Hematopoietic multipotent progenitor cell (in vitro differentiated cells): ENCODE measurements around the gene PIP5K1A. TPM values are rescaled to one million over a fixed set of nuclear protein-coding genes. Genes with fewer than 3 reads are reported as not detected.
"Not testable (repeated sequence)": the region's sequence is repeated elsewhere in the genome, so short reads cannot be mapped to it uniquely, and the experiment has no call there.

ENCODE experiments used
- DNase-seq, 3 donors: peaks; one replicate each; pipeline ENCODE4 v3.0.0-alpha.2; 2011 to 2015; ENCODE audit warnings: low read depth in 2 of 3, low spot score in 2 of 3
- total RNA-seq: library from RNA; depleted of rRNA; stranded (reverse); fragments of >200 nt; gene quantifications from one replicate; pipeline ENCODE4 v1.2.3, GENCODE V29; 2012

Gene PIP5K1A, protein sequence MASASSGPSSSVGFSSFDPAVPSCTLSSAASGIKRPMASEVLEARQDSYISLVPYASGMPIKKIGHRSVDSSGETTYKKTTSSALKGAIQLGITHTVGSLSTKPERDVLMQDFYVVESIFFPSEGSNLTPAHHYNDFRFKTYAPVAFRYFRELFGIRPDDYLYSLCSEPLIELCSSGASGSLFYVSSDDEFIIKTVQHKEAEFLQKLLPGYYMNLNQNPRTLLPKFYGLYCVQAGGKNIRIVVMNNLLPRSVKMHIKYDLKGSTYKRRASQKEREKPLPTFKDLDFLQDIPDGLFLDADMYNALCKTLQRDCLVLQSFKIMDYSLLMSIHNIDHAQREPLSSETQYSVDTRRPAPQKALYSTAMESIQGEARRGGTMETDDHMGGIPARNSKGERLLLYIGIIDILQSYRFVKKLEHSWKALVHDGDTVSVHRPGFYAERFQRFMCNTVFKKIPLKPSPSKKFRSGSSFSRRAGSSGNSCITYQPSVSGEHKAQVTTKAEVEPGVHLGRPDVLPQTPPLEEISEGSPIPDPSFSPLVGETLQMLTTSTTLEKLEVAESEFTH
- 28.5 TPM for total RNA-seq

DNA sequence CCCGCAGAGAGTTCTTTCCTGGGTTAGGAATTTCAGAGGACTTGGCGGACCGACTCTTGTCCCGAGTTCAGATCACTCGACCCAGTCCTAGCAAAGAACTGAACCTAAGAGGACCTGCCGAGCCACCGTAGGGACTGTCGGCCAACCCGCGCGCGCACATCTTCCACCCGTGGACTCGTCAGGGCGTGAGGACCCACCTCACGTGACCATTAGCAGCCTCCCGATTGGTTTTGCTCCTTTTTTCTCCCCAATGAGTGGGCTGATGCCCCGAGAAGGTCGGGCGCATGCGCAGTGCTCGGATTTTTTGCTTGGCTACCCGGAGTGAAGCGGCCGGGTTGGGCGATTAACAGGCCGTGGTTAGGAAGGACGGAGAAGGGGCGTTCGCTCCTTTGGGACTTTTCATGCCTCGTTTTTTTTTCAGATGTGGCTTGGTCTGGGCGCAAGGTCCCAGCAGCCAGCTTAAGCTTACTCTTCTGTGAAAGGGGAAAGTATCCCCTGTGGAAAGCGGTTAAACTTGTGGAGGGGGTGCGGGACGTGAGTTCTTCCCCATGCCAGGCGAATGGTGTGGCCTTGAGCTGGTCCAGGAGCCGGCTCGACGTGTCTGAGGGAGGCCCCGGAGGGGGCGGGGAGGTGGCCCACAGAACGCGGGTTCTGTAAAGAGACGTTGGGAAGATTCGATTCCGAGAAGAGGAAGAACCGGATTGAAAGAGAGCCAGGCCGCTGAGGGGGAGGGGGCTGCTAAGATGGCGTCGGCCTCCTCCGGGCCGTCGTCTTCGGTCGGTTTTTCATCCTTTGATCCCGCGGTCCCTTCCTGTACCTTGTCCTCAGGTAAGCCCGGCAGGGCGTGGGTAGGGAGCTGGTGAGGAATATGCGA is at the start of gene PIP5K1A:
Gene PIP5K1A, plus strand, starts transcription at position 299 of the 874 bp plus-strand sequence. Its CDS starts 445 bp downstream, at position 744.
- DNase-seq, result peak; percentile 94 to 99 (median 98)

DNA sequence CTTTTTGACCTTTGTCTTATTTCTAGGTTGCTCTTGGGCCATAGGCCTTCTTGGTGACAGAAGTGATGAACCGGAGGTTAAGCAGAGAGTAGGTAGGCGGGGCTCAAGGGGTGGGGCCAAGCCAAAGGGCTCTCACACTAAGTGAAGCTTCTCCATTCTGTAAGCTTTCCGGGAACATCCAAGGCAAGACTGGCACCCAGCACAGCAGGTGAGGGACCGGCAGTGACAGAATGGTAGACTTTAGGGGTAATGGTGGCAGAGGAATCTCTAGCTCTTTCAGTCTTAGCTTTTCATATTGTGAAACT is 41.9 kb upstream of the PIP5K1A start, which contains the start of gene TNFAIP8L2:
Gene TNFAIP8L2, plus strand, starts transcription at position 135 of the 305 bp plus-strand sequence. CDS start 2,049 bp downstream, outside the sequence.
- DNase-seq, result peak; percentile 36 to 73 (median 57)

DNA sequence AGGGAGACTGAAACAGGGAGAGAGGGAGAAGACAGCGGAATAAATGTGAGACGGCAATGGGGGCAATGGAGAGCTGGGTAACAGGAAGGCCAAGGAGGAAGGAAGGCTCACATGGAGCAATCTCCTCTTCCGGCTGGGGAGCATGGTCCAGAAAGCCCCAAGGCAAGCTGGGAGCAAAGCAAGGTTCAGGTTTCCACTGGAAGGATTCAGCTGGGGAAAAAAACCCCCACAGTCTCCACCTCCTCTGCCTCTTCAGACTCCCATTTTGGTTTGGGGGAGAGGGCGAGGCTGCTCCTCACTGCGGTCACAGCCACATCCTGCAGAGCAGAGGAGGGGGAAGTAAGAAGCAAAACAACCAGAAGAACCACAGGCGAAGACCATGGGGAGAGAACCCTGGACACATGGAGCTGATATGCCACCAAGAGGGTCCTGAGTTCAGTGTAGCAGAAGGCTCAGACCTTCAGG is 41.3 kb upstream of the PIP5K1A start:
- DNase-seq, result peak in 2 of 3 donors; percentile 77 to 86

DNA sequence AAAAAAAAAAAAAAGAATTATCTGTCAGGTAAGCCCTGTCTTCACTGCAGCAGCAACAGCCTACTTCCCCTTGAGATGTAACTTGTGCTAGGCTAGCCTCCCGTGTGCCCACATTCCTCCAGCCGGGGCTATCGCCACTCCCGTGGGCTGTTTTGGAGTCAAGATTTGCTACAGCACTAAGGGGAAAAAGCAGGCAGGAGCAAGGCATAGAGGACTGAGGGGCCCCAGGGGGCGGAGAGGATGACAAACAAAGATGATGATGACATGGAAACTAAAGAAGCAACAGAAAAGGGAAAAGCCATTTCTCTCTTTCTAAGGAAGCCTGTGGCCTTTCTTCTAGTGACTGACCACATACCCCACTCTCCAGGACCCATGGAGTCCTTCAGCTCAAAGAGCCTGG is 40.0 kb upstream of the PIP5K1A start:
- DNase-seq, result no peak

DNA sequence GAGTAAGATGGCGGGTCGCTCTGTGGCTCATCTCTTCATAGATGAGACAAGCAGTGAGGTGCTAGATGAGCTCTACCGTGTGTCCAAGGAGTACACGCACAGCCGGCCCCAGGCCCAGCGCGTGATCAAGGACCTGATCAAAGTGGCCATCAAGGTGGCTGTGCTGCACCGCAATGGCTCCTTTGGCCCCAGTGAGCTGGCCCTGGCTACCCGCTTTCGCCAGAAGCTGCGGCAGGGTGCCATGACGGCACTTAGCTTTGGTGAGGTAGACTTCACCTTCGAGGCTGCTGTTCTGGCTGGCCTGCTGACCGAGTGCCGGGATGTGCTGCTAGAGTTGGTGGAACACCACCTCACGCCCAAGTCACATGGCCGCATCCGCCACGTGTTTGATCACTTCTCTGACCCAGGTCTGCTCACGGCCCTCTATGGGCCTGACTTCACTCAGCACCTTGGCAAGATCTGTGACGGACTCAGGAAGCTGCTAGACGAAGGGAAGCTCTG is 39.6 kb upstream of the PIP5K1A start:
- DNase-seq, result no peak

DNA sequence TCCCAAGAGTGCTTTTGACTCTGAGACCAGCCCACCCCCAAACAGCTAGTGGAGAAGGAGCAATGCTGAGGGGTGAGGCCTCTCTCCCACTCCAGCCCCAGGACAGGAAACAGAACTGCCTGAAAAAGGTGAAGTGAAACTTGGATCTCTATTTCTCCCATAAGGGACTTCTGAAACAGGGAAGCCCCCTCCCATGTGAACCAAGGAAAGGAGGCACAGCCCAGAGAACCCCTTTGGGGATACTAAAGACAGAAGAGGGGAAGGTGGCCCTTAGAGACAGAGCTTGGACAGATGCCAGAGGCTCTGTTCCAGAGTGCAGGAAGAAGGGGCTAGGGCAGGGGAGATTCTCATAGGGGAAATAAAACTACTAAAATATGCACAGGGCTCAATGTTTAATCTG is 39.0 kb upstream of the PIP5K1A start:
- no peak for DNase-seq

DNA sequence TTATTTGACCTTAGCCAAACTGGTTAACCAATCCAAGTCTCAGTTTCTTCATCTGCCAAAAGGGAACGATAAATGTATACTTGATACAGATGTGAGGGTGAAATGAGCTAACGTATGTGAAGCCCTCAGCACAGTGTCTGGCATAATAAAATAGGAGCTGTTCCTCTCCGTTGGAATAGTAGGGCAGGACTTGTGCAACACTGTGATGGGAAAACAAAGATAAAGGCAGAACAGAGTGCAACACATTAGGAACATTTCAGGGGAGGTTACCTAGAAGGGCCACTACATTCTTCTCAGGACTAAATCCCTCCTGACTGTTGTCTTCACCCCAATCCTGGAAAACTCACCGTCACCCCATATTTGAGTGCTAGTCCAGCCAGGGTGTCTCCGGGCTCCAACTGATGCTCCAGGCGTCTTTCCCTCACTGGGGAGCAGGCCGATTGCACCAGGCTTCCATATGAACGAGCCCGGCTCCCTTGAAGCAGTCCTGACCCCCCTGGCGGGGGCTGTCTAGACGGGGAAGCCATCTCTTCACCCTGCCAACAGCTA is 33.5 kb upstream of the PIP5K1A start:
- no peak for DNase-seq

DNA sequence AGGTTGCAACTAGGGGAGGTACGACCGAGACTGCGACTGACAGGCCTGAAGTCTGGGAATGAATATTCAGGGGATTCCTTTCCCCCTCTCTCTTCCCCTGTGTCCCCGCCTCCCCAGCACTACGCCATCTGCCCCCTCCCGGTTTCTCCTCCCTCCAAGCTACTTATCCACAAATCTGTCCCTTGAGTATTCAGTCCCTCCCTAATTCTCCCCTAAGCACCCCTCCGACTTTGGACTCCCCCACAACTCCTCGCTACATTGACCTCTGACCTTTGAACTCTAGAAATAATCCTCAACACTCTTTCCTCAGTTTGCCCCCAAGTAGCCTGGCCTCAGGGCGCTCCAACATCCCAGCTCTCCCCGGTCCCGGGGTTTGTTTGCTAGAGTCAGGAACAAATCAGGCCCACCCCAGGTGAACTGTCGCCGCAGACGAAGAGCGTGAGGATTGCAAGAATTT is 33.0 kb upstream of the PIP5K1A start:
- no peak for DNase-seq

DNA sequence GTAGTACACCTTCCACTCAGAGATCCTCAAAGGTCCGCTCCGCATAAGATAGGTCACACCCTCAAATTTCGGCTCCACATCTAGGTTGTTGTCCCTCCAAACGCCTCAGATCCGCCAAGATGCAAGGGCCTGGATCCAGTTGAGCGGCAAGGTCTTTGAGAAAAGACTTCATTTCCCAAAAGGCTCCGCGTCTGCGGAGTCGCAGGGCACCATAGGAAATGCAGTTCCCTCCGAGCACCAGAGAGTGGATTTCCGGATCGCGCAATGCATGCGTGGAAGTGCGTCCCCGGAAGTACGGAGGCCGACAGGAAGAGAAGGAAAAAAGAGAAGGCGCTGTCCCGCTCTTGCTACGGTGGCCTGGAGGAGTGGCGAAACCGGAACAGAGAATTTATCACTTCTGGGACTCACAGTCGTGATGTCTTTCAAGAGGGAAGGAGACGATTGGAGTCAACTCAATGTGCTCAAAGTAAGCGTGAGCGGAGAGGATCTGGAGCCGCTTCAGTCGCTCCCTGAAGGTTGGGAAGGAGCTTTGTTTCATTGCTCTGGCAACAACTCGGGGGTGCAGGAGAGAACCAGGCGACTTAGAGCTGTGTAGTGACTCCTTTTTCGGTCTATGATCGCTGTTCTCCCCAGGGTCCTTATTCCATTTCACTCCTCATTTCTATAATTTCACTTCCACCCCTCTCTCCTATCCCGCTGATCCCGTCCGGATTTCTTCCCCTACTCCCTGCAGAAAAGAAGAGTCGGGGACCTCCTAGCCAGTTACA is 32.4 kb upstream of the PIP5K1A start, which contains the start of the genes LYSMD1 and SCNM1:
Gene LYSMD1, minus strand, starts transcription at position 165 of the 767 bp plus-strand sequence. CDS start 644 bp downstream, outside the sequence.
Gene SCNM1, plus strand, starts transcription at position 407 of the 767 bp plus-strand sequence. Its CDS starts 9 bp downstream, at position 416.
- DNase-seq, result peak; percentile 94 to 100 (median 99)

DNA sequence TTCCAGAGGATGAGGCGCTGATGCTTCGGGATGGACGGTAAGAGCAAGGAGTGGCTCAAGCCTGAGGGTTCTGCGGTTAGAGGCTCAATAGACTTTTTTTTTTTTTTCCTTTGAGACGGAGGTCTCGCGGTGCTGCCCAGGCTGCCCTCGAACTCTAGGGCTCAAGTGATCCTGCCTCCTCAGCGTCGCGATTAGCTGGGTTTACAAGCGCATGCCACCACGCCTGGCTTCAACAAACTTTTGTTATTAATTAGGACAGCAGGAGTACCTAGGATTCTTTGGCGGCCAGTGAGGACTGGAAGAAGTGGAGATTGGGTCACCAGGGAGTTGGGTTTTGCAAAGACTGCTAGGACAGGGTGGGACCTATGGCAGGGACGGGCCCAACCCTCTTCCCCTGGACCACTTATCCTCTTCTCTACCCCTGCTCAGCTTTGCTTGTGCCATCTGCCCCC is 31.8 kb upstream of the PIP5K1A start:
- peak in 1 of 3 donors; percentile 44 for DNase-seq

DNA sequence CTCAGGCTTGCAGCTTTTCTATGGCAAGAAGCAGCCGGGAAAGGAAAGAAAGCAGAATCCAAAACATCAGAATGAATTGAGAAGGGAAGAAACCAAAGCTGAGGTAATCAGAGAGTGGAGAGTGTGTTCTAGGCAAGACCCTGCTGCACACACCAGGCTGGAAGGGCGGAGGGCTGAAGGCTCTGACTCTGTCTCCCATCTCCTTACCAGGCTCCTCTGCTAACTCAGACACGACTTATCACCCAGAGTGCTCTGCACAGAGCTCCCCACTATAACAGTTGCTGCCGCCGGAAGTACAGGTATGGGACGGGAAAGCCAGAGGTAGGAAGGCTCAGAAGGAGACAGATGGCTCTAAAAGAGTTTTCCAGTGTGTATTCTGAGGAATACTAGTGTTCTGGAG is 31.2 kb upstream of the PIP5K1A start:
- DNase-seq, result no peak

DNA sequence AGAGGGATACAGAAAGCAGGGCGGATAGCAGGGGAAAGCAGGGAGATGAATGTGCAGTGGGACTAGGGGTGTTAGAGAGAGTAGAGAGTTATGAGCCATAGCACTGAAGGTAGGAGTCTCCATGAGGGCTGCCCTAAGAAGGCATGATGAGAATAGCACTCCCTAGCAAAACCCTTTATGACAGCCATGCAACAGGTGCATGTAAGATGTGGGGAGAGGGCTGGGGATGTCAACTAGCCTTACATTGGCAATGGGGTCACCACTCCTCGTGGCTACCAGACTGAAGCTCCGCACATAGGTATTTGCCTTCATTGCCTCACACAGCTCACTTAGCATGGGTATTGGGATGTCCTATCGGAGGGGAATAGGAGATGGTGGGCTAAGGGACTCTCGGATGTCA is 27.2 kb upstream of the PIP5K1A start:
- no peak for DNase-seq

DNA sequence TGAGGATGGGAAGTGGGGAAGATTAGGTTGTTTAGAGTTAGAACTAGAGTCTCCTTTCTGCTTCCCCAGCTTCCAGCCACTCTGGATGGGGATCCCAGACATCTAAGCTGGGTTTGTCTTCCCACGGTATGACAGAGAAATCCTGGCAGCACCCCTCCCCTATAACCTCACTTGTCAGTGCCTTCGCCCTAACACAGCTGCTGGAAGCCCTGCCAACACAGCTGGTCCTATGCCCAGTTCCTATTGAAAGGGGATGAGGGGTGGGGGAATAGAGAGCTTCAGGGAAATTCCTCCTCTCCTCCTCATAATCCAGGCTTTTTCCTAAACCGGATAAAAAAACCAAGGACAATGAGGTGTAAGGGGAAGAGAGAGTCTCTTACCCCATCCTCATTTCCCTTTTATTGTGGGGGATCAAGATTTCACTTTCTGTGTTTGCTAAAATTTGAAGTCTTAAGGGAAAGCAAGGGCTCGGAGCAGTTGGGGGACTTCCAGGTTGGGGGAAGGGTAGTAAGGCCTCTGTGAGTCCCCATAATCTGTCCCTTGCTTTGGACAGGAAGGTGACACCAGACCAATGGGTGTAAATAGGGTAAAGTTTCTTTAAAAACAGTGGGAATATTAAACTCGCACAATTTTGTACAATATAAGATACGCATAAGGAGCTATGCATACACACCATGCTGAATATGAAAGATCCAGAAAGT is 23.2 kb upstream of the PIP5K1A start:
- DNase-seq, result no peak

DNA sequence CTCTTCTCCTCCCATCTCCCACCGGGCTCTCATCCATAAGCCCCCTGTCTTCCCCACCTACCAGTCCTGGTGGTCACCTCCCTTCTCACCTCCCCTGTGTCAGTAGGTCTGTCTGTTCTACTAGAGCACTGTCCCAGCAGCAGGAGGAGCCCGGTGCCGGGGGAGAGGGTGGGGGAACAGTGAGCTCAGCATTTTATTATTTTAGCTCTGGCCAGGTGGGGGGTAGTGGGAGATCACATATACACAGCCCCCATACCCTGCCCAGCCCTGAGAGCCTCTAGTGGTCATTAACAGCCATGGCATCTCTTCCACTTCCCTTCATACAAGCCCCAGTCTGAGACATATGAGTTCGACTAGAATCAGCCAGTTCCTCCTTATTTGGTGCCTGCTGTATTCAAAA is 22.5 kb upstream of the PIP5K1A start, which contains the start of gene TMOD4:
Gene TMOD4, minus strand, starts transcription at position 119 of the 400 bp plus-strand sequence. CDS start 1,106 bp downstream, outside the sequence.
- DNase-seq, result peak in 1 of 3 donors; percentile 54

DNA sequence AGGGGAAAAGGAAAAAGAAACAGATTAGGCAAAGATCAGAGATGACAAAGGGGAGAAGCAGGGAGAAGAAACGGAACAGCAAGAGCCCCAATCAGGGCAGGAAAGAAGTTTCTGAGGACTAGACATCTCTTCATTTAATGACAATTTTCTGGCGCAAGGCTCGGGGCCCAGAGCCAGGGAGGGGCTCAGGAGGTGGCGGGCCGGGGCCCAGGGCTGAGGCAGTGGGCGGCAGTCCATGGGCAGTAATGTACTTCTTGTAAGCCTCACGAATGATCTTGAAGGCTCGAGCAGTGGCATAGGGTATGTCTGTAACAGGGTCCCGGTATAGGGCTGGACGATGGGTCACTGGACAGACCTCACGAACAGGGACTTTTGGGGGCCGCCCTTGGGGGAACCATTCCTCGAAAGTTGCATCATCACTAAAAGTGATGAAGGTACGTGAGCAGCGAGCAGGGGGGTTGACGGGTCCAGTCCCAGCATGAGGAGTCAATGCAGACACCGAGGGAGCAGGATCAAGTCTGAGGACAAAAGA is 21.8 kb upstream of the PIP5K1A start:
- DNase-seq, result no peak

DNA sequence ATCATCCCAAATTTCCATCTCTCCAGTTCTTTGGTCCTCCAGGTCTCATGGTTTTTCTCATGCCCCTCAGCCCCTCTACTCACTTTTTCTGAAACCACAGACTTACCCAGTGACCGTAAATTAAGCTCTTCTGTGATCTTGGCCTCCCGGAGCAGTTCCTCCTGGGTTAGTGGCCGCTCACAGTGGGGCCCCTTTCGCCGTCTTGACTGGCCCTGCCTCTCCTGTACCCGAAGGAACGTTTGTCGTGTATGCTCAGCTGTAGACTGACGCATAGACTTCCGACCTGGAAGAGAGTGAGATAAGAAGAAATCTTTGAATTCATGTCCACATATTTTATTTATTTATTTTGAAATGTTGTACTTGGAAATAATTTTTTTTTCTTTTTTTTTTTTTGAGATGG is 14.1 kb upstream of the PIP5K1A start:
- DNase-seq, result no peak

DNA sequence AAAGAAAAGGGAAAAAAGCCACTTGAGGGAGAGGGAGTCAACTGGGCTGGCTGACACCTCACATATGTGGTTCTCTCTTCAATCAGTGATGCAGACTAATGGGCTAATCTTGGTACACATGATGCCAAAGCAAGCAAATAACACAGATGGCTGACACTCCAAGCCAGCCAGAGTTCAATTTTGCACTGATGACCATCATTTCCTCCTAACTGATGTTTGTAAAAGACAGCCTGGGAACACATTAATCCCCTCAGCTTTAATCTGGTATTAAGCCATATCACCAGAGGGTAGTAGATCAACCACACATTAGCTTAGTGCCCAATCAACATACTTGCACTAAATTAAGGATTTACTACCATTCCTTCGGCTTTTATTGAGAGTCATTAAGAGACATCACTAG is 11.1 kb upstream of the PIP5K1A start:
- DNase-seq, result no peak

DNA sequence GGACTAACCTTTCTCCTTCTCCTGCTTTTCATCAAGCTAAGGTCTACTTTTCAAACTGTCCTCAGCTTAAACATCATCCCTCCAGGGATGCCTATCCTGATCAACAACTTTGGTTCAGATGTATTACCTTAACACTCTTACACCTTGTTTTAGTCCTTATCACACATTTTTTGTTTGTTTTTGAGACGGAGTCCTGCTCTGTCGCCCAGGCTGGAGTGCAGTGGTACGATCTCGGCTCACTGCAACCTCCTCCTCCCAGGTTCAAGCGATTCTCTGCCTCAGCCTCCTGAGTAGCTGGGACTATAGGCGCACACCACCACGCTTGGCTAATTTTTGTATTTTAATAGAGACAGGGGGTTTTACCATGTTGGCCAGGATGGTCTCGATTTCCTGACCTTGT is 9.7 kb upstream of the PIP5K1A start:
- DNase-seq, result not testable (repeated sequence)
